Measurements from ENCODE around the gene INHBC.
"Not testable (repeated sequence)": the region's sequence is repeated elsewhere in the genome, so short reads cannot be mapped to it uniquely, and the experiment has no call there.

The INHBC gene

GRCh38 chr12:57428965-57429364, 5.6 kb upstream of the INHBC start:
- DNase-seq (ENCODE audit: low read depth in 1 of 2, low spot score in 1 of 2) = no peak

- DNase-seq (ENCODE audit: low read depth in 1 of 2, low spot score in 1 of 2) = no peak
Observed at GRCh38 chr12:57429473-57430111, 5.0 kb upstream of the INHBC start.

GRCh38 chr12:57430112-57430930, 4.3 kb upstream of the INHBC start:
- DNase-seq (ENCODE audit: low read depth in 1 of 2, low spot score in 1 of 2) = peak; percentile 13 to 26

- peak; percentile 92 to 95 for DNase-seq (ENCODE audit: low read depth in 1 of 2, low spot score in 1 of 2)
Observed at GRCh38 chr12:57430931-57431566, 3.5 kb upstream of the INHBC start, which contains the start of gene R3HDM2. R3HDM2 (minus strand) TSS chr12:57431043; CDS start chr12:57310428, 120,615 bp downstream.

- DNase-seq (ENCODE audit: low read depth in 1 of 2, low spot score in 1 of 2) = no peak
Observed at GRCh38 chr12:57431654-57432188, 2.9 kb upstream of the INHBC start.

GRCh38 chr12:57433370-57433769, 1.2 kb upstream of the INHBC start:
- no peak for DNase-seq (ENCODE audit: low read depth in 1 of 2, low spot score in 1 of 2)

- no peak for DNase-seq (ENCODE audit: low read depth in 1 of 2, low spot score in 1 of 2)
Observed at GRCh38 chr12:57435293-57435692, 709 bp downstream of the INHBC start.

GRCh38 chr12:57438400-57438799, 3.8 kb downstream of the INHBC start:
- DNase-seq (ENCODE audit: low read depth in 1 of 2, low spot score in 1 of 2) = no peak

GRCh38 chr12:57439762-57440266, 5.2 kb downstream of the INHBC start:
- no peak for DNase-seq (ENCODE audit: low read depth in 1 of 2, low spot score in 1 of 2)

GRCh38 chr12:57441393-57441792, 6.8 kb downstream of the INHBC start:
- not testable (repeated sequence) for DNase-seq (ENCODE audit: low read depth in 1 of 2, low spot score in 1 of 2)

GRCh38 chr12:57441846-57442427, 7.4 kb downstream of the INHBC start:
- no peak for DNase-seq (ENCODE audit: low read depth in 1 of 2, low spot score in 1 of 2)

- DNase-seq (ENCODE audit: low read depth in 1 of 2, low spot score in 1 of 2) = not testable (repeated sequence)
Observed at GRCh38 chr12:57444337-57444736, 9.8 kb downstream of the INHBC start.

- no peak for DNase-seq (ENCODE audit: low read depth in 1 of 2, low spot score in 1 of 2)
Observed at GRCh38 chr12:57444744-57445143, 10.2 kb downstream of the INHBC start.

- DNase-seq (ENCODE audit: low read depth in 1 of 2, low spot score in 1 of 2) = no peak
Observed at GRCh38 chr12:57446292-57446960, 11.8 kb downstream of the INHBC start.

GRCh38 chr12:57448669-57449068, 14.1 kb downstream of the INHBC start:
- DNase-seq (ENCODE audit: low read depth in 1 of 2, low spot score in 1 of 2) = no peak

GRCh38 chr12:57449375-57449774, 14.8 kb downstream of the INHBC start:
- DNase-seq (ENCODE audit: low read depth in 1 of 2, low spot score in 1 of 2) = no peak

GRCh38 chr12:57450057-57450456, 15.5 kb downstream of the INHBC start:
- DNase-seq (ENCODE audit: low read depth in 1 of 2, low spot score in 1 of 2) = no peak

- no peak for DNase-seq (ENCODE audit: low read depth in 1 of 2, low spot score in 1 of 2)
Observed at GRCh38 chr12:57451233-57451778, 16.7 kb downstream of the INHBC start.

- no peak for DNase-seq (ENCODE audit: low read depth in 1 of 2, low spot score in 1 of 2)
Observed at GRCh38 chr12:57452181-57452936, 17.8 kb downstream of the INHBC start.
